ENCODE results near the gene ISOC2. TPM values are rescaled to one million over a fixed set of nuclear protein-coding genes. Genes with fewer than 3 reads are reported as not detected.

ISOC2 gene
- total and polyA plus RNA-seq, 2 experiments from 2014 or later = 72.2 to 79.3 TPM

DNA sequence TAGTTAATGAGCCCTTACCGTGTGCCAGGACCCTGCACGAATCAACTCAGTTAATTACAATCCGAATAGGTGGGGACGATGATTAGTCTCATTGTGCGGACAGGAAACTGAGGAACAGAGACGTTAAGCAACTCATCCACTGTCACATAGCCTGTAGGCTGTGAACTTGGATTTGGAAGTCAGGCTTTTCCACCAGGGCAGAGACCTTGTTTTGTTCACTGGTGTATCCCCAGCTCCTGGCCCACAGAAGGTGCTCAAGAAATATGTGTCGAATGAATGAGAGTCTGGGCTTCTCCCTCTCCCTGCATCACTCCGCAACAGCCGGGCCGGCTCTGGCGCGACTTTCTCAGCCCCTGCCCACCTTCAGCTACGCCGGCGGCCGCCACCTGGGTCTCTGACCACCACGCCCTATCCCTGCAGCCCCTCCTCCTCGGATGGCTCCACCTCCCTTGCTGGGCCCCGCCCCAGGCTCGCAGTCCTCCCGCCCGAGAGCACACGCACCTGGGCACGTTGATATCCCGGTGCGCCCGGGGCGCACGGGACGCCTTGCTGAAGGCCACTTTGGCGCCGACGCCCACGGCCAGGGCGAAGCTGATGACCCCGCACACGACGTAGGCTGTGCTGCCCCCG is 19.6 kb downstream of the ISOC2 start:
- H4K20me1 ChIP-seq (ENCODE audit: insufficient read depth, poor library complexity, severe bottlenecking) = no peaks in the 10 kb centered on the region
- no peak overlapping the region for H3K27ac ChIP-seq
- no peaks in the 10 kb centered on the region for H3K36me3 ChIP-seq (replicated peaks; ENCODE audit: insufficient read depth, low read depth)
- no peak overlapping the region for H3K4me3 ChIP-seq
- WGBS (ENCODE audit: low lambda C conversion rate, missing lambda C conversion rate) = 3% methylated on average over 27 of the region's 39 CpGs
- no peaks in the 10 kb centered on the region for H3K9me3 ChIP-seq (ENCODE audit: low read depth)
- DNase-seq (ENCODE audit: low spot score) = no peak
- no peak overlapping the region for H2AFZ ChIP-seq
- peaks cover 63% of the 10 kb centered on the region for H3K27me3 ChIP-seq
- H3K9me2 ChIP-seq (replicated peaks; ENCODE audit: insufficient read depth) = no peaks in the 10 kb centered on the region
- H3K4me1 ChIP-seq (ENCODE audit: insufficient read depth) = no peaks in the 10 kb centered on the region
- H3K4me2 ChIP-seq = peak overlapping the region; percentile 46
- H3K79me2 ChIP-seq = no peaks in the 10 kb centered on the region
- TF ChIP-seq EZH2 (IDR thresholded peaks at IDR 0.05; ENCODE audit: borderline replicate concordance) (peak; percentile 93), EZH2phosphoT487 (IDR thresholded peaks at IDR 0.05; ENCODE audit: low read depth, severe bottlenecking, unreplicated experiment) (peak; percentile 18)
- TF ChIP-seq, protein P1, sequence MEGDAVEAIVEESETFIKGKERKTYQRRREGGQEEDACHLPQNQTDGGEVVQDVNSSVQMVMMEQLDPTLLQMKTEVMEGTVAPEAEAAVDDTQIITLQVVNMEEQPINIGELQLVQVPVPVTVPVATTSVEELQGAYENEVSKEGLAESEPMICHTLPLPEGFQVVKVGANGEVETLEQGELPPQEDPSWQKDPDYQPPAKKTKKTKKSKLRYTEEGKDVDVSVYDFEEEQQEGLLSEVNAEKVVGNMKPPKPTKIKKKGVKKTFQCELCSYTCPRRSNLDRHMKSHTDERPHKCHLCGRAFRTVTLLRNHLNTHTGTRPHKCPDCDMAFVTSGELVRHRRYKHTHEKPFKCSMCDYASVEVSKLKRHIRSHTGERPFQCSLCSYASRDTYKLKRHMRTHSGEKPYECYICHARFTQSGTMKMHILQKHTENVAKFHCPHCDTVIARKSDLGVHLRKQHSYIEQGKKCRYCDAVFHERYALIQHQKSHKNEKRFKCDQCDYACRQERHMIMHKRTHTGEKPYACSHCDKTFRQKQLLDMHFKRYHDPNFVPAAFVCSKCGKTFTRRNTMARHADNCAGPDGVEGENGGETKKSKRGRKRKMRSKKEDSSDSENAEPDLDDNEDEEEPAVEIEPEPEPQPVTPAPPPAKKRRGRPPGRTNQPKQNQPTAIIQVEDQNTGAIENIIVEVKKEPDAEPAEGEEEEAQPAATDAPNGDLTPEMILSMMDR (IDR thresholded peaks at IDR 0.05; ENCODE audit: poor library complexity) = no peak

DNA sequence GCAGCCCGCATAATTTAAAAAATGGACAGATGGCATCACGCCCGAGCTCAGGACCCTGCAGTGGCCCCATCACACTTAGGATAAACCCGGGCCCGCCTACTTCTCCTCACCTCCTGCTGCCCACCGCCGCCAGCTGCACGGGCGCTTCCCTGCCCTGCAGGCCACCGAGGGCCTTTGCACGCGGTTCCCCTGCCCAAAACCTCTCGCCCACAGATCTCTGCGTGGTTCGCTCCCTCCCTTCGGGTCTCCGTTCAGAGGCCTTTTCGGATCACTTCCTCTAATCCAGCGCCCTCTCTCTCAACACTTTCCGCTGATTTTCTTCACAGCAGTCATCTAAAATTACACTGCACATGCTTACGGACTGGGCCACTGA is 20.1 kb downstream of the ISOC2 start:
- Histone ChIP-seq H3K27me3 (peaks cover 61% of the 10 kb centered on the region), H3K36me3 (replicated peaks; ENCODE audit: insufficient read depth, low read depth) (no peaks in the 10 kb centered on the region), H4K20me1 (ENCODE audit: insufficient read depth, poor library complexity, severe bottlenecking) (no peaks in the 10 kb centered on the region)

DNA sequence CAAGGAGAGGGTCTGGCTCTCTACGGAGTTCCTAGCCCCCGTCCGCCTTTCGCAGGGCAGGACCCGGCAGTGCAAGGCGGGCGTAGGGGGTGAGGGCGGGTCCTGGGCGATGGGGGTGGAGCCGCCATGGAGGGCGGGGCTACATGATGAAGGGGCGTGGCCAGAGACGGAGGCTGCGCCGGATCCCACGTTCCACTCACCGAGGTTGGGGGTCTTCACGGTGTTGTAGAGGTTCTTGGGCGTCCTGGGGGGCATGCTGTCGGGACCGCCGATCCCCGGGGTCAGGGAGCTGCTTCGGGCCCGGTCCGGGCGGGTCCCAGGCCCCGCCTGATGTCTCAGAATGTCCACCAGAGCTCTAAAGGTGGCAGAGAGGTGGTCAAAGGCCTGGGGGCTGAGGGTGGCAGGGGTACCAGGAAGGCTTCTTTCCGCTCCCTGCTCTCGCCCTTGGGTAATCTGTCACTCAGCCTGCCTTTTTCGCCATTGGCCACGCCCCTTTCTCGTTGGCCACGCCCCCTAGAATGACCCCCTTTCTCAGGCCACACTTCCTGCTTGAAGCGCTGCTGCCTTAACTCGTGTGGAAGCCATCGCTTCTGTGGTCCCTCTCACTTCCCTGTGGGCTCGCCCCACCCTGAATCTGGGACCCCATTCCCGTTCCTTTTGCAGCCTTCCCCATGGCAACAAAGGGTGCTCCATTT is 20.9 kb downstream of the ISOC2 start:
- no peaks in the 10 kb centered on the region for H3K9me3 ChIP-seq (ENCODE audit: low read depth)
- no peaks in the 10 kb centered on the region for H4K20me1 ChIP-seq (ENCODE audit: insufficient read depth, poor library complexity, severe bottlenecking)
- no peak for DNase-seq (ENCODE audit: low spot score)
- no peaks in the 10 kb centered on the region for H3K36me3 ChIP-seq (replicated peaks; ENCODE audit: insufficient read depth, low read depth)
- WGBS (ENCODE audit: low lambda C conversion rate, missing lambda C conversion rate) = 19% methylated on average over 29 of the region's 39 CpGs
- no peak overlapping the region for H2AFZ ChIP-seq
- H3K27ac ChIP-seq = no peak overlapping the region
- H3K27me3 ChIP-seq = peaks cover 58% of the 10 kb centered on the region
- H3K4me1 ChIP-seq (ENCODE audit: insufficient read depth) = no peaks in the 10 kb centered on the region
- TF ChIP-seq, protein P1 (IDR thresholded peaks at IDR 0.05; ENCODE audit: poor library complexity) = no peak
- TF ChIP-seq EZH2 (IDR thresholded peaks at IDR 0.05; ENCODE audit: borderline replicate concordance) (no peak), EZH2phosphoT487 (IDR thresholded peaks at IDR 0.05; ENCODE audit: low read depth, severe bottlenecking, unreplicated experiment) (no peak)
- H3K79me2 ChIP-seq = no peaks in the 10 kb centered on the region
- H3K4me3 ChIP-seq = no peak overlapping the region
- no peaks in the 10 kb centered on the region for H3K9me2 ChIP-seq (replicated peaks; ENCODE audit: insufficient read depth)
- no peak overlapping the region for H3K4me2 ChIP-seq

More for the DNA sequence above, 20.1 kb downstream of the ISOC2 start:
- peak; percentile 81 for TF ChIP-seq EZH2phosphoT487 (IDR thresholded peaks at IDR 0.05; ENCODE audit: low read depth, severe bottlenecking, unreplicated experiment)
- TF ChIP-seq, protein P1 (IDR thresholded peaks at IDR 0.05; ENCODE audit: poor library complexity) = no peak
- no peak for TF ChIP-seq EZH2 (IDR thresholded peaks at IDR 0.05; ENCODE audit: borderline replicate concordance)
- Histone ChIP-seq H3K4me3 (no peak overlapping the region), H3K27ac (no peak overlapping the region), H3K4me1 (ENCODE audit: insufficient read depth) (no peaks in the 10 kb centered on the region), H2AFZ (no peak overlapping the region), H3K79me2 (no peaks in the 10 kb centered on the region), H3K9me3 (ENCODE audit: low read depth) (no peaks in the 10 kb centered on the region), H3K9me2 (replicated peaks; ENCODE audit: insufficient read depth) (no peaks in the 10 kb centered on the region), H3K4me2 (no peak overlapping the region)
- 14% methylated on average over 20 of the region's 21 CpGs for WGBS (ENCODE audit: low lambda C conversion rate, missing lambda C conversion rate)
- DNase-seq (ENCODE audit: low spot score) = no peak

All from hepatocyte (in vitro differentiated cells).